H1 (cell line): Measurements from ENCODE around the gene KRT85. TPM values are rescaled to one million over a fixed set of nuclear protein-coding genes. Genes with fewer than 3 reads are reported as not detected.

Experiments
- CTCF ChIA-PET: fragments of 300-600 bp; sonication (Branson Sonifier 250); formaldehyde crosslinking; loops from one replicate; lab custom pipeline; 2021; ENCODE audit not compliant: partially characterized antibody; lab: Charles Lee
- POLR2A ChIA-PET: fragments of 300-600 bp; sonication (Branson Sonifier 250); formaldehyde crosslinking; loops from one replicate; lab custom pipeline; 2021; ENCODE audit warnings: inconsistent platforms; ENCODE audit not compliant: partially characterized antibody; lab: Charles Lee
- DNase-seq, 2 experiments: peaks; one replicate each; pipeline versions ENCODE4 v3.0.0 to v3.0.0-alpha.2; 2010 to 2022; ENCODE audit warnings: low spot score in 2 of 2, low read depth in 1 of 2, mixed read lengths in 1 of 2
- FAIRE-seq: peaks from 2 replicates; lab custom pipeline; 2011; peaks lifted over from hg19 to GRCh38; lab: Jason Lieb, UNC
- H2AFZ ChIP-seq: 2 replicates; pipeline ENCODE4 v1.8.1; 2012; ENCODE audit warnings: low read length, inconsistent platforms
- H2AK5ac ChIP-seq: 2 replicates; pipeline ENCODE4 v1.6.1; 2013; ENCODE audit warnings: low read depth, low read length
- H2BK120ac ChIP-seq: replicated peaks from 2 replicates; pipeline ENCODE3; 2013; ENCODE audit warnings: low read depth, low read length, inconsistent platforms
- H2BK12ac ChIP-seq: 2 replicates; pipeline ENCODE4 v1.6.1; 2013; ENCODE audit warnings: low read depth, low read length
- H2BK15ac ChIP-seq: 2 replicates; pipeline ENCODE4 v1.6.1; 2013; ENCODE audit warnings: low read length
- H2BK20ac ChIP-seq: 2 replicates; pipeline ENCODE4 v1.6.1; 2013; ENCODE audit warnings: low read length
- H2BK5ac ChIP-seq: 2 replicates; pipeline ENCODE4 v1.6.1; 2013; ENCODE audit warnings: low read depth, low read length
- H3K14ac ChIP-seq: 2 replicates; pipeline ENCODE4 v1.6.1; 2013; ENCODE audit warnings: inconsistent platforms; ENCODE audit not compliant: insufficient read length
- H3K18ac ChIP-seq: 2 replicates; pipeline ENCODE4 v1.6.1; 2013; ENCODE audit warnings: low read length; ENCODE audit errors: extremely low read depth
- H3K23ac ChIP-seq: 2 replicates; pipeline ENCODE4 v1.6.1; 2013; ENCODE audit warnings: inconsistent platforms; ENCODE audit not compliant: insufficient read length
- H3K23me2 ChIP-seq: 2 replicates; pipeline ENCODE4 v1.6.1; 2013; ENCODE audit warnings: low read depth, low read length
- H3K27ac ChIP-seq: 2 replicates; pipeline ENCODE4 v1.6.1; 2011; ENCODE audit warnings: low read depth, low read length, inconsistent platforms
- H3K27me3 ChIP-seq, 4 experiments: replicated peaks in 1 of 4; 1 replicate in 1 of 4; 2 replicates in 3 of 4; pipeline versions ENCODE4 v1.6.1 to v1.8.1; 2011 to 2013; ENCODE audit warnings: low read length in 3 of 4, mild to moderate bottlenecking in 3 of 4, inconsistent platforms in 2 of 4, mixed read lengths in 2 of 4, moderate library complexity in 1 of 4; ENCODE audit not compliant: control insufficient read depth in 3 of 4, insufficient read depth in 3 of 4; ENCODE audit errors: extremely low read depth in 1 of 4
- H3K36me3 ChIP-seq, 4 experiments: 2 replicates each; pipeline versions ENCODE4 v1.6.1 to v1.8.1; 2011 to 2013; ENCODE audit warnings: mild to moderate bottlenecking in 4 of 4, low read length in 3 of 4, moderate library complexity in 2 of 4, control low read depth in 1 of 4, inconsistent platforms in 1 of 4; ENCODE audit not compliant: insufficient read depth in 4 of 4, control insufficient read depth in 2 of 4
- H3K4ac ChIP-seq: replicated peaks from 2 replicates; pipeline ENCODE3; 2013; ENCODE audit warnings: low read length, low read depth, mixed read lengths, inconsistent platforms; ENCODE audit not compliant: insufficient read length
- H3K4me1 ChIP-seq, 4 experiments: replicated peaks in 1 of 4; 1 replicate in 1 of 4; 2 replicates in 3 of 4; pipeline versions ENCODE4 v1.6.1 to v1.8.1; 2011 to 2013; ENCODE audit warnings: low read length in 3 of 4, inconsistent platforms in 2 of 4, mixed read lengths in 1 of 4; ENCODE audit not compliant: insufficient read depth in 4 of 4, control insufficient read depth in 3 of 4
- H3K4me2 ChIP-seq, 2 experiments: 2 replicates each; pipeline versions ENCODE4 v1.6.1 to v1.8.1; 2011 to 2013; ENCODE audit warnings: low read depth in 2 of 2, low read length in 2 of 2, control low read depth in 1 of 2, inconsistent platforms in 1 of 2, mild to moderate bottlenecking in 1 of 2; ENCODE audit not compliant: insufficient read depth in 1 of 2
- H3K4me3 ChIP-seq, 4 experiments: fragments of 200-600, 300-600 bp in 1 of 4; sonication (generic), shearing (Covaris generic), sonication (Bioruptor Twin) in 1 of 4; 2 replicates each; pipeline versions ENCODE4 v1.5.1 to v1.8.1; 2011 to 2016; ENCODE audit warnings: low read length in 4 of 4, low read depth in 3 of 4, control low read depth in 2 of 4, inconsistent platforms in 2 of 4, mild to moderate bottlenecking in 2 of 4, mixed read lengths in 1 of 4, moderate library complexity in 1 of 4; ENCODE audit not compliant: insufficient read depth in 2 of 4; ENCODE audit errors: extremely low read depth in 1 of 4
- H3K56ac ChIP-seq: replicated peaks from 2 replicates; pipeline ENCODE3; 2013; ENCODE audit warnings: low read depth, mild to moderate bottlenecking, mixed read lengths, low read length, inconsistent platforms; ENCODE audit not compliant: insufficient read length
- H3K79me1 ChIP-seq: 2 replicates; pipeline ENCODE4 v1.6.1; 2013; ENCODE audit warnings: low read depth, low read length, control low read depth
- H3K79me2 ChIP-seq, 2 experiments: 2 replicates each; pipeline versions ENCODE4 v1.6.1 to v1.8.1; 2012 to 2013; ENCODE audit warnings: low read length in 2 of 2, mild to moderate bottlenecking in 2 of 2, inconsistent platforms in 1 of 2; ENCODE audit not compliant: insufficient read depth in 2 of 2, control insufficient read depth in 1 of 2
- H3K9ac ChIP-seq, 4 experiments: replicated peaks in 1 of 4; 1 replicate in 1 of 4; 2 replicates in 3 of 4; pipeline versions ENCODE4 v1.6.1 to v1.8.1; 2011 to 2013; ENCODE audit warnings: low read depth in 3 of 4, low read length in 3 of 4, control low read depth in 2 of 4, mild to moderate bottlenecking in 2 of 4, moderate library complexity in 2 of 4, inconsistent platforms in 1 of 4; ENCODE audit errors: extremely low read depth in 1 of 4
- H3K9me3 ChIP-seq, 2 experiments: 2 replicates each; pipeline versions ENCODE4 v1.6.1 to v1.8.1; 2012 to 2013; ENCODE audit warnings: mild to moderate bottlenecking in 2 of 2, moderate library complexity in 2 of 2, control low read depth in 1 of 2, inconsistent platforms in 1 of 2, low read depth in 1 of 2, low read length in 1 of 2, mixed read lengths in 1 of 2; ENCODE audit not compliant: insufficient read depth in 2 of 2
- H4K20me1 ChIP-seq, 2 experiments: replicated peaks in 1 of 2; 2 replicates each; pipeline versions ENCODE3 to v1.8.1; 2011 to 2013; ENCODE audit warnings: inconsistent platforms in 2 of 2, low read length in 2 of 2, mild to moderate bottlenecking in 1 of 2; ENCODE audit not compliant: insufficient read depth in 2 of 2, control insufficient read depth in 1 of 2
- H4K5ac ChIP-seq: 2 replicates; pipeline ENCODE4 v1.6.1; 2013; ENCODE audit warnings: low read length, low read depth, mixed read lengths, inconsistent platforms; ENCODE audit not compliant: insufficient read length
- H4K8ac ChIP-seq: 2 replicates; pipeline ENCODE4 v1.8.0; 2013; ENCODE audit warnings: mild to moderate bottlenecking, moderate library complexity, low read length, inconsistent platforms; ENCODE audit not compliant: insufficient read depth; ENCODE audit errors: extremely low read depth
- H4K91ac ChIP-seq: replicated peaks from 2 replicates; pipeline ENCODE3; 2013; ENCODE audit warnings: low read length, mixed read lengths, inconsistent platforms; ENCODE audit not compliant: insufficient read length
- CBX5 ChIP-seq: fragments of 300-800, 300-1000 bp; sonication (generic); IDR thresholded peaks from 2 replicates; pipeline ENCODE4 v1.7.1; 2016; ENCODE audit warnings: antibody characterized with exemption, low read length, low read depth
- EP300 ChIP-seq, 2 experiments: IDR thresholded peaks; 1 replicate in 1 of 2; 2 replicates in 1 of 2; pipeline ENCODE4 v1.6.1; 2011 to 2012; ENCODE audit warnings: low read depth in 2 of 2, low read length in 2 of 2, mild to moderate bottlenecking in 2 of 2, borderline replicate concordance in 1 of 2, inconsistent platforms in 1 of 2, moderate library complexity in 1 of 2
- HDAC6 ChIP-seq: IDR thresholded peaks from one replicate; pipeline ENCODE4 v1.7.1; 2012; ENCODE audit warnings: low read depth, mild to moderate bottlenecking, inconsistent platforms, low read length, moderate library complexity
- KDM4A ChIP-seq: IDR thresholded peaks from one replicate; pipeline ENCODE4 v1.7.1; 2012; ENCODE audit warnings: low read depth, mild to moderate bottlenecking, moderate library complexity, low read length, inconsistent platforms; ENCODE audit not compliant: severe bottlenecking
- KDM5A ChIP-seq: fragments of 200-600 bp; IDR thresholded peaks from 2 replicates; pipeline ENCODE4 v1.7.1; 2012; ENCODE audit warnings: mild to moderate bottlenecking, low read length, inconsistent platforms, mixed read lengths
- NANOG ChIP-seq: IDR thresholded peaks from 2 replicates; pipeline ENCODE4 v1.6.1; 2011; ENCODE audit warnings: low read length, low read depth, mild to moderate bottlenecking, inconsistent platforms; ENCODE audit not compliant: insufficient read depth, poor library complexity, severe bottlenecking
- POLR2AphosphoS5 ChIP-seq: IDR thresholded peaks from 2 replicates; pipeline ENCODE4 v1.6.1; 2011; ENCODE audit warnings: low read depth, low read length
- RBBP5 ChIP-seq: IDR thresholded peaks from 2 replicates; pipeline ENCODE4 v1.7.1; 2012; ENCODE audit warnings: low read depth, mild to moderate bottlenecking, inconsistent platforms, low read length, moderate library complexity, borderline replicate concordance
- RXRA ChIP-seq: IDR thresholded peaks from 2 replicates; pipeline ENCODE4 v1.6.1; 2011; ENCODE audit warnings: low read depth, mild to moderate bottlenecking, low read length, moderate library complexity; ENCODE audit not compliant: insufficient read depth
- SAP30 ChIP-seq: fragments of 300-600 bp; sonication (generic); IDR thresholded peaks from 2 replicates; pipeline ENCODE4 v1.7.1; 2012; ENCODE audit warnings: low read length, moderate library complexity, mild to moderate bottlenecking, inconsistent platforms; ENCODE audit not compliant: insufficient read depth, insufficient replicate concordance
- SP1 ChIP-seq: IDR thresholded peaks from 2 replicates; pipeline ENCODE4 v1.6.1; 2011; ENCODE audit warnings: low read depth, low read length
- SP2 ChIP-seq: IDR thresholded peaks from 2 replicates; pipeline ENCODE4 v1.6.1; 2012; ENCODE audit warnings: mild to moderate bottlenecking, low read length, inconsistent platforms
- TCF12 ChIP-seq: IDR thresholded peaks from 2 replicates; pipeline ENCODE4 v1.6.1; 2011; ENCODE audit warnings: low read depth, mild to moderate bottlenecking, low read length
- WGBS, 2 experiments: shearing (Covaris generic) in 1 of 2; methylation state at CpG; one replicate each; pipeline versions ENCODE4 v1.1.6 to v1.1.7; 2013 to 2015; ENCODE audit warnings: low lambda C conversion rate in 2 of 2, mixed read lengths in 2 of 2, inconsistent platforms in 1 of 2, low coverage in 1 of 2, missing lambda C conversion rate in 1 of 2; ENCODE audit not compliant: insufficient replicate concordance in 2 of 2, insufficient coverage in 1 of 2, insufficient read length in 1 of 2; ENCODE audit errors: extremely low coverage in 1 of 2, missing lambda C conversion rate in 1 of 2; 5-methylcytosine and 5-hydroxymethylcytosine counted together
- polyA plus RNA-seq, 7 experiments: library from polyadenylated mRNA; depleted of rRNA in 3 of 7; stranded (reverse) in 5 of 7; unstranded in 2 of 7; fragments of >200 nt in 5 of 7; fragments of 200-250 nt in 2 of 7; gene quantifications; 1 replicate in 5 of 7; 2 replicates in 1 of 7; 4 replicates in 1 of 7; pipeline versions ENCODE4 v1.2.1 to v1.2.3, GENCODE V29; 2011 to 2013; ENCODE audit warnings: missing spikeins in 2 of 7, mixed read lengths in 2 of 7
- total RNA-seq: library from RNA; stranded (reverse); fragmentation: NEBNext Ultra II Directional; extraction: Animal tissue kit (Norgen Biotek cat#: 25700); gene quantifications from 2 replicates; pipeline ENCODE4 v1.2.1, GENCODE V29; 2021
- TF ChIP-seq, protein P1 (sequence below): IDR thresholded peaks from 2 replicates; pipeline ENCODE4 v1.6.1; 2012; ENCODE audit warnings: inconsistent platforms

The KRT85 gene
- total and polyA plus RNA-seq, 2 of the 8 experiments (the other 6 are each of a cell fraction or from before 2014, with no cell fraction given), result not detected

- CTCF ChIA-PET, result interaction anchor here (1.5 to 19.8 kb wide), 4 partner anchors 12 to 110 kb away, joined by 3 to 353 read pairs (median 5); no protein-coding TSS in a partner anchor
- TF ChIP-seq, protein P1, sequence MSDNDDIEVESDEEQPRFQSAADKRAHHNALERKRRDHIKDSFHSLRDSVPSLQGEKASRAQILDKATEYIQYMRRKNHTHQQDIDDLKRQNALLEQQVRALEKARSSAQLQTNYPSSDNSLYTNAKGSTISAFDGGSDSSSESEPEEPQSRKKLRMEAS, result no peak
- TF ChIP-seq RBBP5 (no peak), EP300 (IDR thresholded peaks at IDR 0.05; ENCODE audit: borderline replicate concordance in 1 of 2, low read depth in 2 of 2, low read length in 2 of 2) (no peak), NANOG (no peak), RXRA (no peak), CBX5 (no peak), SP1 (no peak), KDM4A (no peak), POLR2AphosphoS5 (no peak), SP2 (no peak), HDAC6 (no peak), TCF12 (no peak), SAP30 (no peak), KDM5A (no peak)
Measured at GRCh38 chr12:52323001-52323400, 44.3 kb downstream of the KRT85 start.

More at GRCh38 chr12:52323001-52323400, 44.3 kb downstream of the KRT85 start:
- Histone ChIP-seq H2BK20ac (no peak overlapping the region), H4K20me1 (no peaks in the 10 kb centered on the region), H3K27ac (no peak overlapping the region), H3K56ac (no peak overlapping the region), H3K23ac (no peak overlapping the region), H2BK12ac (no peak overlapping the region), H3K23me2 (no peaks in the 10 kb centered on the region), H4K8ac (no peak overlapping the region), H3K79me1 (no peaks in the 10 kb centered on the region), H2BK120ac (no peak overlapping the region), H3K4me3 (no peak overlapping the region), H4K5ac (no peak overlapping the region), H3K9ac (no peak overlapping the region), H2AK5ac (no peak overlapping the region), H2BK15ac (no peak overlapping the region), H3K14ac (no peak overlapping the region), H3K9me3 (no peaks in the 10 kb centered on the region), H2BK5ac (no peak overlapping the region), H3K18ac (no peak overlapping the region), H3K27me3 (no peaks in the 10 kb centered on the region), H3K4me1 (no peaks in the 10 kb centered on the region), H3K4me2 (no peak overlapping the region), H3K79me2 (no peaks in the 10 kb centered on the region), H2AFZ (no peak overlapping the region), H3K36me3 (no peaks in the 10 kb centered on the region), H3K4ac (no peak overlapping the region), H4K91ac (no peak overlapping the region)
- FAIRE-seq (no peak), DNase-seq (no peak)
- POLR2A ChIA-PET, result interaction anchor here (1.0 kb wide), 1 partner anchor 44 kb away, joined by 3 read pairs; no protein-coding TSS in a partner anchor
- WGBS, 2 experiments, result 88% methylated on average over 1 of the region's 1 CpG; no CpG with 5 or more reads in 1 of the 2 experiments
